Body of pancreas (tissue), 4 donors: Measurements from ENCODE around the gene MUL1. TPM values are rescaled to one million over a fixed set of nuclear protein-coding genes. Genes with fewer than 3 reads are reported as not detected.

ENCODE experiments used
- ATAC-seq: fragments of 150-250 bp; one replicate; pipeline ENCODE4 v1.9.1; 2016
- DNase-seq, 4 donors: peaks; one replicate each; pipeline ENCODE4 v3.0.0-alpha.2; 2019
- H3K27ac ChIP-seq, 4 donors: fragments of 200-600 bp; sonication (generic); 1 replicate in 3 of 4; 2 replicates in 1 of 4; pipeline versions ENCODE4 v1.5.1 to v1.6.1; 2016 to 2019; ENCODE audit warnings: mild to moderate bottlenecking in 1 of 4, mixed read lengths in 1 of 4, moderate library complexity in 1 of 4
- H3K27me3 ChIP-seq, 2 donors: fragments of 200-600 bp; sonication (generic); one replicate each; pipeline ENCODE4 v1.6.0; 2016; ENCODE audit warnings: mild to moderate bottlenecking in 1 of 2
- H3K36me3 ChIP-seq, 2 donors: fragments of 200-600 bp; sonication (generic); replicated peaks in 1 of 2; 2 replicates each; pipeline ENCODE4 v1.5.1; 2016; ENCODE audit warnings: low read depth in 2 of 2; ENCODE audit not compliant: insufficient read depth in 1 of 2
- H3K4me1 ChIP-seq: fragments of 200-600 bp; sonication (generic); one replicate; pipeline ENCODE4 v1.6.0; 2016
- H3K4me3 ChIP-seq, 2 donors: fragments of 200-600 bp; sonication (generic); 1 replicate in 1 of 2; 2 replicates in 1 of 2; pipeline ENCODE4 v1.5.1; 2016 to 2019
- H3K9me3 ChIP-seq, 3 donors: fragments of 200-600 bp; sonication (generic); 1 replicate in 2 of 3; 2 replicates in 1 of 3; pipeline ENCODE4 v1.5.1; 2016
- CTCF ChIP-seq, 7 experiments: fragments of 450-650 bp in 4 of 7; fragments of 200-600 bp in 3 of 7; sonication (generic) in 3 of 7; IDR thresholded peaks; one replicate each; pipeline ENCODE4 v1.5.1; 2016 to 2019; ENCODE audit warnings: antibody characterized with exemption in 7 of 7
- POLR2A ChIP-seq, 3 donors: fragments of 450-650 bp; IDR thresholded peaks; one replicate each; pipeline ENCODE4 v1.6.1; 2016; ENCODE audit warnings: antibody characterized with exemption in 3 of 3, mild to moderate bottlenecking in 2 of 3
- WGBS, 2 donors: methylation state at CpG; one replicate each; pipeline ENCODE4 v1.1.5; 2017; 5-methylcytosine and 5-hydroxymethylcytosine counted together
- intact Hi-C: fragments of 100-400 bp; cut with DNase I; formaldehyde crosslinking; loops from one replicate; pipeline ENCODE4 v1.15.1; 2023
- total RNA-seq, 2 donors: library from RNA; depleted of rRNA; stranded (reverse); fragments of >200 nt; gene quantifications; one replicate each; pipeline ENCODE4 v1.1.0, GENCODE V29; 2016

Gene MUL1
- total RNA-seq, 2 donors from 2014 or later, result 18.7 to 20.4 TPM

- no peaks in the 10 kb centered on the region for H3K36me3 ChIP-seq
- H3K4me1 ChIP-seq, result peaks cover 13% of the 10 kb centered on the region
- no peak for ATAC-seq
- no peak for DNase-seq
- no peak overlapping the region for H3K27ac ChIP-seq
- no peaks in the 10 kb centered on the region for H3K9me3 ChIP-seq
- 86 to 87% methylated on average over 4 of the region's 4 CpGs for WGBS, 2 donors
- H3K27me3 ChIP-seq, result no peaks in the 10 kb centered on the region
- H3K4me3 ChIP-seq, result no peak overlapping the region
- no peak for TF ChIP-seq POLR2A (IDR thresholded peaks at IDR 0.05)
- no peak for TF ChIP-seq CTCF (IDR thresholded peaks at IDR 0.05)
- intact Hi-C loops, result no loop called here
These were observed 34.1 kb downstream of the MUL1 start for GRCh38 chr1:20473894-20474293.

- 25 to 53% methylated on average over 18 to 28 of the region's 28 CpGs for WGBS, 2 donors
- TF ChIP-seq CTCF (IDR thresholded peaks at IDR 0.05) (no peak), POLR2A (IDR thresholded peaks at IDR 0.05) (no peak)
- H3K27me3 ChIP-seq, result no peaks in the 10 kb centered on the region
- intact Hi-C loops, result no loop called here
- H3K9me3 ChIP-seq, result no peaks in the 10 kb centered on the region
- no peak overlapping the region for H3K27ac ChIP-seq
- no peaks in the 10 kb centered on the region for H3K36me3 ChIP-seq
- DNase-seq (peak in 3 of 4 donors; percentile 51 to 61 (median 56)), ATAC-seq (no peak)
- peaks cover 13% of the 10 kb centered on the region for H3K4me1 ChIP-seq
- no peak overlapping the region for H3K4me3 ChIP-seq
These were observed 34.9 kb downstream of the MUL1 start for GRCh38 chr1:20472860-20473711.

GRCh38 chr1:20472121-20472520 is 35.8 kb downstream of the MUL1 start:
- DNase-seq, result no peak
- ATAC-seq, result no peak
- intact Hi-C loops, result no loop called here
- H3K27me3 ChIP-seq, result no peaks in the 10 kb centered on the region
- WGBS, 2 donors, result 88 to 90% methylated on average over 4 of the region's 4 CpGs
- peaks cover 13% of the 10 kb centered on the region for H3K4me1 ChIP-seq
- H3K9me3 ChIP-seq, result no peaks in the 10 kb centered on the region
- no peaks in the 10 kb centered on the region for H3K36me3 ChIP-seq
- H3K27ac ChIP-seq, result no peak overlapping the region
- TF ChIP-seq POLR2A (IDR thresholded peaks at IDR 0.05) (no peak), CTCF (IDR thresholded peaks at IDR 0.05) (no peak)
- no peak overlapping the region for H3K4me3 ChIP-seq

- Histone ChIP-seq H3K27ac (no peak overlapping the region), H3K4me3 (no peak overlapping the region), H3K4me1 (no peaks in the 10 kb centered on the region), H3K9me3 (no peaks in the 10 kb centered on the region), H3K36me3 (no peaks in the 10 kb centered on the region), H3K27me3 (no peaks in the 10 kb centered on the region)
- DNase-seq, result no peak
- TF ChIP-seq CTCF (IDR thresholded peaks at IDR 0.05), result no peak
- TF ChIP-seq POLR2A (IDR thresholded peaks at IDR 0.05), result no peak
- WGBS, 2 donors, result 56 to 71% methylated on average over 3 of the region's 3 CpGs
- intact Hi-C loops, result no loop called here
- ATAC-seq, result no peak
These were observed 37.8 kb downstream of the MUL1 start for GRCh38 chr1:20470194-20470593.
